ENCODE measurements around the gene MGAT5. TPM values are rescaled to one million over a fixed set of nuclear protein-coding genes. Genes with fewer than 3 reads are reported as not detected.

Gene MGAT5
- total and polyA plus RNA-seq, 3 experiments from 2014 or later = 6.4 to 42.4 (median 40.9) TPM

- Mint-ChIP-seq H3K27me3 (no peaks in the 10 kb centered on the region), H3K9me3 (no peaks in the 10 kb centered on the region), H3K27ac (no peak overlapping the region), H3K4me3 (no peak overlapping the region), H3K36me3 (peaks cover 0 to 80% (median 26%) of the 10 kb centered on the region in 3 donors), H3K4me1 (peaks cover 10 to 24% (median 15%) of the 10 kb centered on the region in 3 donors)
- Histone ChIP-seq H3K27me3 (ENCODE audit: insufficient read depth, low read length, poor library complexity, severe bottlenecking) (no peaks in the 10 kb centered on the region), H3K9me3 (ENCODE audit: low read length) (no peaks in the 10 kb centered on the region), H3K27ac (ENCODE audit: low read depth, low read length) (no peak overlapping the region), H3K36me3 (ENCODE audit: insufficient read depth, low read length) (no peaks in the 10 kb centered on the region), H3K4me1 (ENCODE audit: insufficient read depth, low read length) (peaks cover 7% of the 10 kb centered on the region), H3K4me3 (ENCODE audit: low read length) (no peak overlapping the region)
- POLR2A ChIA-PET = no interaction called here
- no peak for DNase-seq
- CTCF ChIA-PET = interaction anchor here (0.6 to 1.1 kb wide), 2 partner anchors 11 to 112 kb away, joined by 3 read pairs; no protein-coding TSS in a partner anchor
Observed at GRCh38 chr2:134372611-134373131, 118.8 kb downstream of the MGAT5 start.

- H3K27me3 ChIP-seq (ENCODE audit: insufficient read depth, low read length, poor library complexity, severe bottlenecking) = no peaks in the 10 kb centered on the region
- Mint-ChIP-seq H3K27me3 (no peaks in the 10 kb centered on the region), H3K36me3 (peaks cover 3 to 79% (median 38%) of the 10 kb centered on the region in 3 donors), H3K27ac (peak overlapping the region in 1 of 8 donors; percentile 51), H3K4me1 (peaks cover 0 to 8% (median 4%) of the 10 kb centered on the region in 3 donors), H3K9me3 (no peaks in the 10 kb centered on the region), H3K4me3 (no peak overlapping the region)
- no peak overlapping the region for H3K27ac ChIP-seq (ENCODE audit: low read depth, low read length)
- H3K36me3 ChIP-seq (ENCODE audit: insufficient read depth, low read length) = no peaks in the 10 kb centered on the region
- DNase-seq = no peak
- POLR2A ChIA-PET = no interaction called here
- CTCF ChIA-PET = no interaction called here
- H3K9me3 ChIP-seq (ENCODE audit: low read length) = no peaks in the 10 kb centered on the region
- H3K4me1 ChIP-seq (ENCODE audit: insufficient read depth, low read length) = no peaks in the 10 kb centered on the region
- H3K4me3 ChIP-seq (ENCODE audit: low read length) = no peak overlapping the region
Observed at GRCh38 chr2:134375935-134376334, 122.1 kb downstream of the MGAT5 start.

- ChIA-PET POLR2A (no interaction called here), CTCF (interaction anchor here (1.2 kb wide), 1 partner anchor 18 kb away, joined by 5 read pairs; no protein-coding TSS in a partner anchor)
- H3K4me1 ChIP-seq (ENCODE audit: insufficient read depth, low read length) = no peaks in the 10 kb centered on the region
- H3K36me3 ChIP-seq (ENCODE audit: insufficient read depth, low read length) = no peaks in the 10 kb centered on the region
- H3K27ac ChIP-seq (ENCODE audit: low read depth, low read length) = no peak overlapping the region
- no peaks in the 10 kb centered on the region for H3K9me3 ChIP-seq (ENCODE audit: low read length)
- H3K27me3 Mint-ChIP-seq = no peaks in the 10 kb centered on the region
- H3K27ac Mint-ChIP-seq = peak overlapping the region in 1 of 8 donors; percentile 10
- no peak overlapping the region for H3K4me3 Mint-ChIP-seq
- no peaks in the 10 kb centered on the region for H3K9me3 Mint-ChIP-seq
- no peaks in the 10 kb centered on the region for H3K27me3 ChIP-seq (ENCODE audit: insufficient read depth, low read length, poor library complexity, severe bottlenecking)
- peaks cover 0 to 8% (median 5%) of the 10 kb centered on the region in 3 donors for H3K4me1 Mint-ChIP-seq
- peaks cover 3 to 69% (median 38%) of the 10 kb centered on the region in 3 donors for H3K36me3 Mint-ChIP-seq
- DNase-seq = no peak
- H3K4me3 ChIP-seq (ENCODE audit: low read length) = no peak overlapping the region
Observed at GRCh38 chr2:134377730-134378129, 123.9 kb downstream of the MGAT5 start.

- Mint-ChIP-seq H3K27me3 (no peaks in the 10 kb centered on the region), H3K4me1 (peaks cover 0 to 5% (median 3%) of the 10 kb centered on the region in 3 donors), H3K27ac (no peak overlapping the region), H3K9me3 (no peaks in the 10 kb centered on the region), H3K36me3 (peaks cover 3 to 65% (median 39%) of the 10 kb centered on the region in 3 donors), H3K4me3 (no peak overlapping the region)
- ChIA-PET CTCF (interaction anchor here (1.3 kb wide), 1 partner anchor 32 kb away, joined by 3 read pairs; no protein-coding TSS in a partner anchor), POLR2A (no interaction called here)
- Histone ChIP-seq H3K9me3 (ENCODE audit: low read length) (no peaks in the 10 kb centered on the region), H3K4me3 (ENCODE audit: low read length) (no peak overlapping the region), H3K27me3 (ENCODE audit: insufficient read depth, low read length, poor library complexity, severe bottlenecking) (no peaks in the 10 kb centered on the region), H3K36me3 (ENCODE audit: insufficient read depth, low read length) (no peaks in the 10 kb centered on the region), H3K27ac (ENCODE audit: low read depth, low read length) (no peak overlapping the region), H3K4me1 (ENCODE audit: insufficient read depth, low read length) (no peaks in the 10 kb centered on the region)
- no peak for DNase-seq
Observed at GRCh38 chr2:134379293-134379692, 125.4 kb downstream of the MGAT5 start.

GRCh38 chr2:134379722-134380121 is 125.8 kb downstream of the MGAT5 start:
- DNase-seq = no peak
- Mint-ChIP-seq H3K27me3 (no peaks in the 10 kb centered on the region), H3K4me3 (no peak overlapping the region), H3K9me3 (no peaks in the 10 kb centered on the region), H3K27ac (no peak overlapping the region), H3K36me3 (peaks cover 3 to 64% (median 39%) of the 10 kb centered on the region in 3 donors), H3K4me1 (peaks cover under 1 to 5% (median 3%) of the 10 kb centered on the region in 3 donors)
- H3K27me3 ChIP-seq (ENCODE audit: insufficient read depth, low read length, poor library complexity, severe bottlenecking) = no peaks in the 10 kb centered on the region
- no peak overlapping the region for H3K4me3 ChIP-seq (ENCODE audit: low read length)
- no peaks in the 10 kb centered on the region for H3K4me1 ChIP-seq (ENCODE audit: insufficient read depth, low read length)
- no peak overlapping the region for H3K27ac ChIP-seq (ENCODE audit: low read depth, low read length)
- no peaks in the 10 kb centered on the region for H3K36me3 ChIP-seq (ENCODE audit: insufficient read depth, low read length)
- POLR2A ChIA-PET = no interaction called here
- no peaks in the 10 kb centered on the region for H3K9me3 ChIP-seq (ENCODE audit: low read length)
- CTCF ChIA-PET = interaction anchor here (1.3 kb wide), 1 partner anchor 32 kb away, joined by 3 read pairs; no protein-coding TSS in a partner anchor

GRCh38 chr2:134381141-134381540 is 127.3 kb downstream of the MGAT5 start:
- H3K9me3 ChIP-seq (ENCODE audit: low read length) = no peaks in the 10 kb centered on the region
- POLR2A ChIA-PET = no interaction called here
- Mint-ChIP-seq H3K27me3 (no peaks in the 10 kb centered on the region), H3K4me3 (no peak overlapping the region), H3K9me3 (no peaks in the 10 kb centered on the region), H3K4me1 (peaks cover 12 to 16% (median 12%) of the 10 kb centered on the region in 3 donors), H3K27ac (peak overlapping the region in 3 of 8 donors; percentile 1 to 82 (median 55)), H3K36me3 (peaks cover 8 to 62% (median 40%) of the 10 kb centered on the region in 3 donors)
- CTCF ChIA-PET = interaction anchor here (2.1 kb wide), 1 partner anchor 261 kb away, joined by 4 read pairs; no protein-coding TSS in a partner anchor
- no peaks in the 10 kb centered on the region for H3K27me3 ChIP-seq (ENCODE audit: insufficient read depth, low read length, poor library complexity, severe bottlenecking)
- no peak overlapping the region for H3K4me3 ChIP-seq (ENCODE audit: low read length)
- DNase-seq = no peak
- no peaks in the 10 kb centered on the region for H3K36me3 ChIP-seq (ENCODE audit: insufficient read depth, low read length)
- H3K27ac ChIP-seq (ENCODE audit: low read depth, low read length) = no peak overlapping the region
- no peaks in the 10 kb centered on the region for H3K4me1 ChIP-seq (ENCODE audit: insufficient read depth, low read length)

GRCh38 chr2:134384131-134384530 is 130.3 kb downstream of the MGAT5 start:
- H3K4me1 Mint-ChIP-seq = peaks cover 12 to 17% (median 12%) of the 10 kb centered on the region in 3 donors
- Histone ChIP-seq H3K27ac (ENCODE audit: low read depth, low read length) (no peak overlapping the region), H3K9me3 (ENCODE audit: low read length) (no peaks in the 10 kb centered on the region), H3K4me3 (ENCODE audit: low read length) (no peak overlapping the region), H3K36me3 (ENCODE audit: insufficient read depth, low read length) (no peaks in the 10 kb centered on the region), H3K27me3 (ENCODE audit: insufficient read depth, low read length, poor library complexity, severe bottlenecking) (no peaks in the 10 kb centered on the region), H3K4me1 (ENCODE audit: insufficient read depth, low read length) (no peaks in the 10 kb centered on the region)
- ChIA-PET CTCF (no interaction called here), POLR2A (no interaction called here)
- H3K27ac Mint-ChIP-seq = no peak overlapping the region
- no peak for DNase-seq
- H3K36me3 Mint-ChIP-seq = peaks cover 5 to 46% (median 29%) of the 10 kb centered on the region in 3 donors
- no peaks in the 10 kb centered on the region for H3K9me3 Mint-ChIP-seq
- no peak overlapping the region for H3K4me3 Mint-ChIP-seq
- no peaks in the 10 kb centered on the region for H3K27me3 Mint-ChIP-seq

GRCh38 chr2:134385195-134385594 is 131.3 kb downstream of the MGAT5 start:
- no peaks in the 10 kb centered on the region for H3K36me3 ChIP-seq (ENCODE audit: insufficient read depth, low read length)
- no peaks in the 10 kb centered on the region for H3K27me3 Mint-ChIP-seq
- peaks cover 5 to 45% (median 23%) of the 10 kb centered on the region in 3 donors for H3K36me3 Mint-ChIP-seq

More at GRCh38 chr2:134385195-134385594, 131.3 kb downstream of the MGAT5 start:
- ChIA-PET POLR2A (no interaction called here), CTCF (no interaction called here)
- no peaks in the 10 kb centered on the region for H3K4me1 ChIP-seq (ENCODE audit: insufficient read depth, low read length)
- no peak overlapping the region for H3K4me3 ChIP-seq (ENCODE audit: low read length)
- no peak overlapping the region for H3K27ac ChIP-seq (ENCODE audit: low read depth, low read length)
- H3K9me3 ChIP-seq (ENCODE audit: low read length) = no peaks in the 10 kb centered on the region
- H3K27me3 ChIP-seq (ENCODE audit: insufficient read depth, low read length, poor library complexity, severe bottlenecking) = no peaks in the 10 kb centered on the region
- Mint-ChIP-seq H3K4me3 (no peak overlapping the region), H3K9me3 (no peaks in the 10 kb centered on the region), H3K27ac (no peak overlapping the region), H3K4me1 (peaks cover 12 to 25% (median 12%) of the 10 kb centered on the region in 3 donors)
- DNase-seq = no peak

All from CD8-positive, alpha-beta memory T cell (primary cell).